GM18520 (cell line): Measurements from ENCODE around the gene ENC1.
A peak's percentile ranks its signal among the peaks of the same experiment; 100 is the strongest.
"Not testable (repeated sequence)": the region's sequence is repeated elsewhere in the genome, so short reads cannot be mapped to it uniquely, and the experiment has no call there.

Experiments used
- ATAC-seq: cut with Tn5 transposase; IDR thresholded peaks from one replicate; pipeline ENCODE4 v1.9.1; 2021; ENCODE audit not compliant: unreplicated experiment

Gene ENC1, protein sequence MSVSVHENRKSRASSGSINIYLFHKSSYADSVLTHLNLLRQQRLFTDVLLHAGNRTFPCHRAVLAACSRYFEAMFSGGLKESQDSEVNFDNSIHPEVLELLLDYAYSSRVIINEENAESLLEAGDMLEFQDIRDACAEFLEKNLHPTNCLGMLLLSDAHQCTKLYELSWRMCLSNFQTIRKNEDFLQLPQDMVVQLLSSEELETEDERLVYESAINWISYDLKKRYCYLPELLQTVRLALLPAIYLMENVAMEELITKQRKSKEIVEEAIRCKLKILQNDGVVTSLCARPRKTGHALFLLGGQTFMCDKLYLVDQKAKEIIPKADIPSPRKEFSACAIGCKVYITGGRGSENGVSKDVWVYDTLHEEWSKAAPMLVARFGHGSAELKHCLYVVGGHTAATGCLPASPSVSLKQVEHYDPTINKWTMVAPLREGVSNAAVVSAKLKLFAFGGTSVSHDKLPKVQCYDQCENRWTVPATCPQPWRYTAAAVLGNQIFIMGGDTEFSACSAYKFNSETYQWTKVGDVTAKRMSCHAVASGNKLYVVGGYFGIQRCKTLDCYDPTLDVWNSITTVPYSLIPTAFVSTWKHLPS

DNA sequence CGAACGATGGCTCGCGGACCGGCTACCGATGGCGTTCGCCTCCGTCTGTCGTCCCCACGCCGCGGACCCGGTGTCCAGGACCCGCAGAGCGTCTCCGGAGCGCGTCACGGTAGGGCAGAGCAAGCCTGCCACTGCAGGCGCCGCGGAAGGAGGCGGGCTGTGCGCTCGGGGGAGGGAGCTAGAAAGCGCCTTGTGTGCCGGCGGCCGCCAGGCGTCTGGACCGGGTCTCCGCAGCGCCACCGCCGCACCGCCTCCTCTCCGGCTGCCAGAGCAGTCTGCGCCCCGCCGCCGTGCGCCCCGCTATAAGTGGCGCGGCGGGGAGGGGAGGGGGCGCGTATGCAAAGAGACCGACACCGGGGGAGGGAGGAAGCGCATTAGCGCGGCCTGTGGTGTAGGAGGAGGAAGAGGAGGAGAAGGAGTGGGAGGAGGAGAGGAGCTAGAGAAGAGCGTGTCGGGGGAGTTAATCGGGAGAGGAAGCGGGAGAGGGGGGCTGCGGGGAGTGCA is at the start of gene ENC1:
Gene ENC1, minus strand, starts transcription at position 279 of the 504 bp plus-strand sequence. CDS start 4,243 bp downstream, outside the sequence.
- ATAC-seq = peak; percentile 59

DNA sequence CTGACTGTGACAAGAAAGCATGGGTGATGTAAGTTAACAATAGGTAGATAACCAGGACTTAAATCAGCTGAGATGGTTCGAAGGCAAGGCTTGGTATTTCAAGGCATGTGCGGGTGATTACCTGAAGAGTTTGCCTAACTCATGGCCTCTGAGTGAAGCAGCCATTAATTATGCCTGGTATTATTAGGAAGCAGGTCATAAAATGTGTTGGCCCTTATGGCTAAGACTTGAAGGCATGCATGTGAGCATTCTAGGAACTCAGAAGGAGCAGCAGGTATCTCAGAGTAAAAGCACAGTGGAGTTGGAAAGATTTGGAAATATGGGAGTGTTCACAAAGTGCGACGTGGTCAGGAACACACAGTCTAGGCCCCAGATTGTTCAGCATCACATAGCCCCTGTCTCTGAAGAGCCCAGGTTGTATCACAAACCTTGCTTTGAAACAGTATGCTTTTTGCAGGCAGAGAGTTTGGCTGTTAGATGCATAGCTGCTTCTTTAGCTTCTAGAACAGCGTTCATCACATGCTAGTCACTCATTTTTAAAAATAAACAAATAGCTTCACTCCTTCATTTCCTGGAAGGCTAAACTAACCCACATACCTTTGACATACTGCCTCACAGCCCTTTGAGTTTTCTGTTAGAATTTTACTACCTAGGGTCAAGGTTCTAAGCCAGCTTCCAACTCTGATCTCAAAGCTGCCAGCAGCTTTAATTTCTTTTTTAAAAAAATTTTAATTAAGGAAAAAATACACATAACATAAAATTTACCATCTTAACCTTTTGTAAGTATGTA is 46.6 kb upstream of the ENC1 start:
- no peak for ATAC-seq

DNA sequence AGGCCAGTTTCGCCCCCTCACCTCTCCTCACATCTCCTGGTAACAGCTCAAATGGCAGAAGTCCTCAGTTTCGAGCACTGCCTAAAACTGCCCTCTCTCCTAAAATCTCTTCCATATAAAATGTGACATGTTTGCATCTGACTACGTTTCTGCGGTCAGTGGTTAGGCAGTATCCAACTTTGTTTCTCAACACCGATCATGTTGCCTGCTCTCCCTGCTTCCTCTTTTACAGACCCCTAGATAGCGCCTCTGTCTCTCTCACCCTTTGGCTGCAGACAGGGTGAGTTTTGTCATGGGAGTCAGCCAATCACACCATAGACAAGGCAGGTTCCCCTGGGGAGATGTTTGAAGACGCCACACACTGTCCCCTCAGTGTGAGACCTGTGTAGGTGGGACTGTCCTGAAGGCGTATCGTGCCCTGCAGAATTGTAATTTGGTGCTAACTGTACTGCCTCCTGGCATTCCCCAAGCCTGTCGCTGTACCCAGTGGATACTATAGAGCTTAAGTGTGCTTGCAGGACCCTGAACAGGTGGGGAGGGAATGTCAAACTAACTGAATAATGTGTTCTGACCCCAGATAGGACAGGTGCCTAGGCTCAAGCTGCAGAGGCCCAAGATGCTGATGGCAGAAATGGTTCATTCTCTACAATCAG is 45.6 kb upstream of the ENC1 start:
- ATAC-seq = no peak

DNA sequence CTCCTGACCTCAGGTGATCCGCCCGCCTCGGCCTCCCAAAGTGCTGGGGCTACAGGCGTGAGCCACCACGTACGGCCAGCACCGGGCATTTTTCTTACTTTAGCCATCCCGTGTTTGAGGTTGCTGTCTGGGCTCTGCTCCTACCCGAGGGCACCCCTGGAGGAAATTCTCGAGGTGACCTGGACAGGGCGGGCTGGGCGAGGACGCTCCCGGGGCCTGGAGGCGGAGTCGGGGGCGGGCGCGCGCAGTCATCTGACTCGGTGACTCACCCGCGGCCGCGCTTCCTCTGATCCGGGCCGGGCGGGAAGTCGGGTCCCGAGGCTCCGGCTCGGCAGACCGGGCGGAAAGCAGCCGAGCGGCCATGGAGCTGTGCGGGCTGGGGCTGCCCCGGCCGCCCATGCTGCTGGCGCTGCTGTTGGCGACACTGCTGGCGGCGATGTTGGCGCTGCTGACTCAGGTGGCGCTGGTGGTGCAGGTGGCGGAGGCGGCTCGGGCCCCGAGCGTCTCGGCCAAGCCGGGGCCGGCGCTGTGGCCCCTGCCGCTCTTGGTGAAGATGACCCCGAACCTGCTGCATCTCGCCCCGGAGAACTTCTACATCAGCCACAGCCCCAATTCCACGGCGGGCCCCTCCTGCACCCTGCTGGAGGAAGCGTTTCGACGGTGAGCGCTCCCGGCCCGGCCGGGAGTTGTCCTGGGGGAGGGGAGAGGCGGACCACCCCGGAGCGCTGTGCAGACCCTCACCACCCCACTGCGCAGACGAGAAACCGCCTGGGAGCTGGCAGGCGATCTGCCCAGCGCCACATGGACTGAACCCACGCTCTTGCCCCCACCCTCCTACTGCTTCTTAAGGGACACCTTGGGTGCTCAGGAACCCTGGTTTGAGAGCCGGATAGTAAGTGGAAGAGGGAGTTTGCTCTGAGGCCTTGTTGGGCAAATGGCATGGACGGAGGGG is 44.6 kb upstream of the ENC1 start, which contains the start of gene HEXB:
Gene HEXB, plus strand, starts transcription at position 334 of the 952 bp plus-strand sequence. Its CDS starts 28 bp downstream, at position 362.
- peak; percentile 67 for ATAC-seq

DNA sequence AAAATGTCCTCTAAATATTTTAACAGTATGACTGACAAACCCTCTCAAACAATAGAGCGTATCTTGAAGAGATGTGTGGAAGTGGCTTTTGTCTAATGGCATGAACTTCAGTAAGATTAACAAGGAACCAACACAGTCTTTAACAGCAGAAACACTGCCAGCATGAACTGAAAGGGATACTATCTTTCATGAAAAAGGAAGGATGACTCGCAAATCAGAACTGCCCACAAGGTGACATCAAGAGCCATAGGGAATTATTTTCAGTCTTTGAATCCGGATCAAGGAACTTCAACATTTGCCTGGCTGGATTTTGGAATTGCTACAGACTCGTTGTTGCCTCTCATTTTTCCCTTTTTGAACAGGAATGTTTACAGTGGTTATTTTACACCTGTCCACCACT is 39.4 kb upstream of the ENC1 start:
- no peak for ATAC-seq

DNA sequence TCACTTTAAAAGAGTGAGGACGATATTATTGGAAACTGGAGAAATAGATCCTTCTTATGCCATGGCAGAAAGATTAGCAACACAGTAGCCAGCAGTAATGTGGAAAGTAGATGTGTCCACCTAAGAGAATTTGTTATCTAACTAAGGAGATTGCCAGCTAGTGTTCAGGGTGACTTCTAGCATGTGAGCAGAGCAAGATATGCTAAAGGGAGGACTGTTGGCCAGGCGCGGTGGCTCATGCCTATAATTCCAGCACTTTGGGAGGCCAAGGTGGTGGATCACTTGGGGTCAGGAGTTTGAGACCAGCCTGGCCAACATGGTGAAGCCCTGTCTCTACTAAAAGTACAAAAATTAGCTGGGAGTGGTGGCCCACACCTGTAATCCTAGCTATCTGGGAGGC is 38.8 kb upstream of the ENC1 start:
- not testable (repeated sequence) for ATAC-seq

DNA sequence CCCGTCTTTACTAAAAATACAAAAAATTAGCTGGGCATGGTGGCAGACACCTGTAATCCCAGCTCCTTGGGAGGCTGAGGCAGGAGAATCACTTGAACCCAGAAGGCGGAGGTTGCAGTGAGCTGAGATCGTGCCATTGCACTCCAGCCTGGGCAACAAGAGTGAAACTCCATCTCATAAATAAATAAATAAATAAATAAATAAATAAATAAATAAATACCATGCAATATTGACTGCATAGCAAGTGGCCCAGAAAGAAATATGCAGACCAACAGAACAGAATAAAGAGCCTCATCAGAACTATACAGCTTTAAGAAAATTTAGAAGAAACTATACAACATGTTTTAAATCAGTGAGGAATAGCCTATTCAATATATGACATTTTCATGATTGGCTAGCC is 37.6 kb upstream of the ENC1 start:
- not testable (repeated sequence) for ATAC-seq

DNA sequence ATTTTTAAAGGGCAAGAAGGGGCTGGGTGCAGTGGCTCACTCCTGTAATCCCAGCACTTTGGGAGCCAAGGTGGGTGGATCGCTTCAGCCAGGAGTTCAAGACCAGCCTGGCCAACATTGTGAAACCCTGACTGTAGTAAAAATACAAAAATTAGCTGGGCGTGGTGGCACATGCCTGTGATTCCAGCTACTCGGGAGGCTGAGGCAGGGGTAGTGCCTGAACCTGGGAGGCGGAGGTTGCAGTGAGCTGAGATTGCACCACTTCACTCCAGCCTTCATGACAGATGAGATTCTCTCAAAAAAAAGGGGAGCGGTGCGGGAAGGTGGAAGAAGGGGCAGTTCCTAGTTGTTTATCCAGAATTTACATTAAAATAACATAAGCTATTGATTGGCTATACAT is 35.9 kb upstream of the ENC1 start:
- ATAC-seq = not testable (repeated sequence)

DNA sequence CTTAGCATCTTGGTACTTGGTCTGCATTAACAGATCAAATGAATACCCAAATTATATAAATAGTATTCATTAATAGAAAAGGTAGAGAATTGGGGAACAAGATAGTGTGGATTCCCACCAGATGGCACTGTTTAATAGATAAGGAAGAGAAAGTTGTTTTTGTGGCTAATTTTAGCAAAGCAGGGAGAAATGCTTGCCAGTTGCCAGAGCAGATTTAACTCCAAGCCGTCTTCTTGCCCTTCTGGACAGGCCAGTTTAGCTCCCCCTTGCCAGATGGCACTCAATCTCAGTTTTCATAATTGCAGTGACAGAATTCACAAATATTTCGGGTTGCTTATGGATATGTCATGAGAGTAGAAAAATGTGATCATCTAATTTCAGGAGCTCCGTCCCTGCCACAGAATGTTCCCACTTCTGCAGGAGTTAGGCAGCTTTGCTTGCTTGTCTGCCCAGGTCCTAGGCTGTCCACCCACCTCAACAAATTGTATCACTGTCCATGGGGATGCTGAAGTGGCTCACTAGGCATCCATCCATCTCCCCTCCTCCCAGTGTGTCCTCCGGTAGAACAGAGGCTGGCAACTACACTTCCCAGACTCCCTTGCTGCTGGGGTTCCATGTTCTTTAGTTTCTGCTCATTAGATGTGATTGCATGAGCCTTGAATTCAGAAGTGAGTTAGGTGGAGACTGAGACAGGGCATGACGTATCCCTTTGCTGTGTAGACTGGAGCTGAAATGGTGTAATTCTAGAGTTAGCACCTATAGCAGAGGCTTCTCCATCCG is 32.7 kb upstream of the ENC1 start:
- no peak for ATAC-seq

DNA sequence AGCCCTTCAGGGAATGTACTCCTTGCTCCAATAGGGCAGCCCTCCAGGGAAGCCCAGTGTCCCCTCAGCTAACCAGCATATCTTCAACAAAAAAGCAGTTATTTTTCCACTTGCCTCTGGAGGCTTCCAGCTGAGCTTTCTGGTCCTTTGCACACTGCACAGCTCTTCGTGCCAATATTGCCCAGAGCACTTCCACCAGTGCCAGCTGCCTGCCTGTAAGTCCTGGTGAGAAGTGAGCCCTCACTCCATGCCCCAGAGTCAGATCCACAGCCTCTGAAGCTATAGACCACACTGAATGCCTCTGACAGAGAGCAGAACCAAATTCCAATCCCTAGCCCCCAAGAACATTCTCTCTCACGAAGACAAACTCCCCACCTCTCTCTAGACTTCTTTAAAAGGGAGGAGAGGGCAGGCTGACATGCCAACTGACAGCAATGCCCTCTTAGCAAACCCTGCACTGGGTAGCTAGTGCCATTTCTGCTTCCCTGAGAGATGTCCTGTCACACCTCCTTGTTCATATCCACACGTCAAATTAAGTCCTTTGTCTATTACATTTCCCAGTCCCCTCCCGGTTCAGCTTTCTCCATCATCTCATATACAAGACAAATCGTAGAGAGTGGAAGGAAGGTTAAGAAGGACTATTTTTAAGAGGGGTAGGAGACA is 31.8 kb upstream of the ENC1 start:
- ATAC-seq = no peak

DNA sequence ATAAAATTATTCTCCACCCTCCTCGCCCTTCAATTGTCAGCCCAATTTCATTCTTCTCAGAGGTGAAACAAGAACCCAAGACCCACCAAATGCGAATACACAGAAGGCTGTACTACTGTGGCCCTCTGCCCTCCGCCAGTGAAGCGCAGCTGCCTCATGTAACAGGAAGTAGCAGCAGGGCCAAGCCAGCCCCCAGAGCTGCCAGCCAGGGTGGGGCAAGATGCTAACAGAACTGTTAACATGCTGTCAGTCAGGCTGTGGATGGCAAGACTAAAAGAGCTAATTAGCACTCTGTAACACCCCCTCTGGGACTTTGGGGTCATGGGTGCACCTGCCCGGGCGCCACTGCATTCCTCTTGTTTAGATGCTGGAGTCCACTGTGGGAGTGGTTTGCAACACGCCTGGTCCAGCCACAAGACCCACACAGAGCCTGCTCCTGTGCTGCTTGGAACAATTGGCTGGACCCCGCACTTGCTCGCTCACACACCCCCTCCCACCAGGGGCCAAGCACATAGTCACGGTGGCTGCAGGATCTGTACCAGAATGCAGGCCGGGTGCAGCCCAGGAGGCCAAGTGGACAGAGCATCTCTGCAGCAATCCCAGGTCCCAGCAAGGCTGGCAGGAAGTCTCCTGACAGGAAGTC is 30.0 kb upstream of the ENC1 start:
- no peak for ATAC-seq

DNA sequence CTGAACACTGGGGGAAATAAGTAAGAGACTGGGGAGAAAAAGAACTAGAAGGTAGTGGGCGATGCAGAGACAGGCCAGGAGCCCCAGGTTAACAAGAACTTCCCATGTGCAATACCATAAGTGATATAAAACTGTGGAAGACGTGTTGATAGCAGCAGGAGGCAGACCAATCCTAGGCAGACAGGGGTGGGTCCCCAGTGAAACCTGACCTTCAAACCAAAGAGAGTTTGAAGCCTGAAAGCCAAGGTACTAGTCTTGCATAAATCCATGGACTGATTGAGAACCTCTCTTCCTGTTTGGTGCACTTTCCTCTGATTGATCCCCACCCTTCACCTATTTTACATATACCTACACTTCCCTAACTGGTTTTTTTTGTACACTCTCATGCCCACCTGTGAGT is 29.3 kb upstream of the ENC1 start:
- ATAC-seq = no peak

DNA sequence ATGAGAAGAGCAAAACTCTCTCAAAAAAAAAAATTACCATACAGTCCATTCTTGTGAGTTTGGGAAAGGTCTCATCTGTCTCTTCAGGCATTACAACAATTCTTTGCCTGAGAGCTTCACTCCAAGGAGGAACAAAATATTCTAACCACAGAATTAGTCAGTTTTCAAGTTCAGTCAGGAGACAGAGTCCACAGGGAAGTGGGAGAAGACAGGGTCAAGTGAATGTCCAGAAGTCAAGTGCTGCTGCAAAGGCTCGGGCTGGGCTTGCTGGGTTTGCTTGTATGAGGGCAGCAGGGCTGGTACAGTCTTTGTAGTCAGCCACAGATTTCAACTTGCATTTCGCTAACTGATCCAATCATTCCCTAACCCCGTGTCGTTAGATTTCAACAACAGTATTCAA is 26.9 kb upstream of the ENC1 start:
- ATAC-seq = no peak

DNA sequence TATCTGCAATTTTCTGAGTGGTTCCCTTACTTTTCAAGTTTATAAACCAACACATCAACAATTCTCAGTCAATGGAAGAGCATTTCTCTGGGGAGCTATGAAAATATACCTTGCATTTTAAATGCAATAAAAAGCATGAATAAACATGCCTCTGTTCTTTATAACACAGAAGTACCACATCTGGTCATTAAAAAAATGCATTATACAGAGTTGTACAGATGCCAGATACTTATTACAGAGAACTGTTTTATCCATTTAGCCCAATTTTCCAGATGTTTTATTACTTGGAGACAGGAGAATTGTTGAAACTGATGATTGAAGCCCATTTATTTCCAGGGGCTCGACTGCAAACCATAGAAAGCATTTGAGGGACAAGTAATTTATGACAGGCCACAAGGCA is 25.3 kb upstream of the ENC1 start:
- ATAC-seq = no peak

DNA sequence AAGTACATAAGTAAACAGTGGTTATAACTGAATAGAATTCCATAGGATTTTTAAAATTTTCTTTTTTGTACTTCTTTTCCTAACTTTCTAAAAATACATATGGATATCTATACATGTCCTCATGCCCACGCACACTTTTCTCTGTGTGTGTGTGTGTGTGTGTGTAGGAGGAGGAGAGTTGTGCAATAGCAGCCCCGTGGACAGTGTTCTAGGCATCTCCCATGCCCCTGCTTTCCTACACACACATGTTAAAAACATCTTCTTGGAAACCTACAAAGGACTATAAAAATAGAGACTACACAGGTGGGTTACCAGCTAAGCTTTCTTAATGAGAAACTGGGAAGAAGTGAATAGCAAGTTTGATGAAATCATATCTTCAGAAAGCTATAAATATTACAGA is 24.7 kb upstream of the ENC1 start:
- ATAC-seq = no peak

DNA sequence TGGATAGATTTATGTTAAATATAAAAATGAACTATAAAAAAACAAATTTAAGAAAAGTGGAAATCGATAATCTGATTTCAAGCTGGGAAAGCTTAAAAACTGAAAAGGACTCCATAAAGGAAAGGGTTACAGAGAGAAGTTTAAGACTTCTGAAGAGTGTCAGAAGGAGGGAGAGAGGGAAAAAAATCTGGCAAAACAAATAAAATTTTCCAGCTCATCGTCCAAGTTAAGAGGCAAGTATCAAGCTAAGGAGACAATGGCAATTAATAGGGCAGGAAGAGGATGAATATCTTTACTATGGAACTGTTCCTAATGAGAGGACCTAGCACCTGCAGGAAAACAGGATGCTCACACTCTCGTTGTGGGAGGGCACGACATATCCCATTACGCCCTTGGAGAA is 24.0 kb upstream of the ENC1 start:
- ATAC-seq = no peak

DNA sequence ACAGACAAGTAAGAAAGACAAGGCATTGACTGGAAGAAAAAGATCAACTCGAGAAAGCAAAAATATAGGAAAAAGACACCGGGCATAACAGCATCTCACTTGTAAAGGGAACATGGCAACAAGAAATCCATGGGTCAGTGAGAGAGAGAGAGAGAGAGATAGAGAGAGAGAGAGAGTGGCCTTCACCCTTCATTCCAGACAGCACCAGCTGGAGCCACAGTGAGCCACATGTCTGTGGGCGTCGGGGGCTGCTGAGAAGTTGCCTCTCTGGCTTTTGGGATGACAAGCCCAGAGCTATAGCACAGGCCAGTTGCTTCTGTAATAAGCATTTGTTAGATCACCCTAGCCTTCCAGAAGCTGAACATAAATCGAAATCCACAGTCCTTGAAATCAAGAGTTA is 20.3 kb upstream of the ENC1 start:
- ATAC-seq = no peak

DNA sequence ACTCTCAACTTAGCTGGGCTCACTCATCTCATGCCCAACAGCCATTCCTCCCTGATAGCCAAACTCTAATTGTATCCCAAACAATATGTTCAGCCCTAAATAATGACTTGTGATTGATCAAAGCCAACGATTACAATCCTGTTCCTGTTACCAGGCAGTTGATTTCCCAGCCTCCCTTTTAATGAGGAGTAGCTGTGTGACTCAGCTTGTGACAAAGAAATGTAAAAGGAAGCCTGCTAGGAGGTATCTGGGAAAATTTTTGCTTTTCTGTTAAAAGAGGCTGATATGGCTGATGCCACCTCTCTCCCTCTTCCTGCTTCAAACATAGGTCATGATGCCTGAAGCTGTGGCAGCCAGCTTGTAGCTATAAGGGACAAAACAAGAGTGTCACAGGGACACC is 19.6 kb upstream of the ENC1 start:
- no peak for ATAC-seq
